OCI-LY7 (cell line): ENCODE measurements around the gene HP1BP3. TPM values are rescaled to one million over a fixed set of nuclear protein-coding genes. Genes with fewer than 3 reads are reported as not detected.

Experiments
- BruUV-seq: library from RNA; stranded (reverse); fragments of 400-500 nt; replicated peaks from 2 replicates; lab custom pipeline; 2021; lab: Mats Ljungman, UMichigan
- CTCF ChIA-PET: fragments of 300-600 bp; sonication (Branson Sonifier 250); formaldehyde crosslinking; loops from one replicate; lab custom pipeline; 2022; ENCODE audit warnings: antibody characterized with exemption; ENCODE audit not compliant: unreplicated experiment; lab: Charles Lee
- POLR2A ChIA-PET: fragments of 300-600 bp; sonication (Branson Sonifier 250); formaldehyde crosslinking; loops from one replicate; lab custom pipeline; 2022; ENCODE audit warnings: antibody characterized with exemption; lab: Charles Lee
- DNase-seq: peaks from one replicate; pipeline ENCODE4 v3.0.0-alpha.2; 2015; ENCODE audit warnings: low spot score
- H2AFZ ChIP-seq: fragments of 200-600 bp; sonication (generic), shearing (Covaris generic); 2 replicates; pipeline ENCODE4 v1.6.1; 2014; ENCODE audit warnings: mild to moderate bottlenecking, antibody characterized with exemption, low read length, moderate library complexity
- H3K27ac ChIP-seq: fragments of 200-600 bp; sonication (generic); 2 replicates; pipeline ENCODE4 v1.5.1; 2014; ENCODE audit warnings: mixed run types, low read depth, mild to moderate bottlenecking, moderate library complexity, low read length, inconsistent platforms; ENCODE audit not compliant: poor library complexity, severe bottlenecking
- H3K36me3 ChIP-seq: fragments of 200-600 bp; sonication (generic); 2 replicates; pipeline ENCODE4 v1.6.1; 2014; ENCODE audit warnings: mild to moderate bottlenecking, antibody characterized with exemption, low read length, moderate library complexity, mixed read lengths; ENCODE audit not compliant: insufficient read depth
- H3K4me1 ChIP-seq: fragments of 200-600 bp; sonication (generic); 2 replicates; pipeline ENCODE4 v1.5.1; 2014; ENCODE audit warnings: mild to moderate bottlenecking, low read length; ENCODE audit not compliant: insufficient read depth, poor library complexity, severe bottlenecking
- H3K4me2 ChIP-seq: fragments of 200-600 bp; sonication (generic); 2 replicates; pipeline ENCODE4 v1.6.1; 2014; ENCODE audit warnings: mild to moderate bottlenecking, low read length
- H3K4me3 ChIP-seq: fragments of 200-600 bp; sonication (generic); 2 replicates; pipeline ENCODE4 v1.5.1; 2014; ENCODE audit warnings: mild to moderate bottlenecking, low read depth, low read length; ENCODE audit not compliant: poor library complexity, severe bottlenecking
- H3K79me2 ChIP-seq: fragments of 200-600 bp; sonication (generic); 2 replicates; pipeline ENCODE4 v1.6.1; 2016; ENCODE audit warnings: low read depth, mild to moderate bottlenecking, low read length, moderate library complexity, mixed read lengths; ENCODE audit not compliant: insufficient read depth
- H3K9me2 ChIP-seq: fragments of 200-600 bp; sonication (generic); 2 replicates; pipeline ENCODE4 v1.6.1; 2016; ENCODE audit warnings: mild to moderate bottlenecking, low read length, mixed read lengths; ENCODE audit not compliant: insufficient read depth
- H3K9me3 ChIP-seq: fragments of 200-600 bp; sonication (generic); 2 replicates; pipeline ENCODE4 v1.6.1; 2014; ENCODE audit warnings: mild to moderate bottlenecking, mixed run types, low read length, mixed read lengths
- H4K20me1 ChIP-seq: fragments of 200-600 bp; sonication (generic); 2 replicates; pipeline ENCODE4 v1.6.1; 2014; ENCODE audit warnings: mild to moderate bottlenecking, antibody characterized with exemption, low read length, moderate library complexity, mixed read lengths; ENCODE audit not compliant: insufficient read depth
- CTCF ChIP-seq: fragments of 200-600 bp; sonication (generic); conservative IDR thresholded peaks from 2 replicates; pipeline ENCODE4 v1.5.1; 2014; ENCODE audit warnings: mild to moderate bottlenecking, antibody characterized with exemption, low read length, moderate library complexity, mixed read lengths
- EZH2phosphoT487 ChIP-seq: fragments of 200-600 bp; sonication (generic); IDR thresholded peaks from 2 replicates; pipeline ENCODE4 v1.6.1; 2018; ENCODE audit warnings: low read depth, borderline replicate concordance, mild to moderate bottlenecking, mixed run types, antibody characterized with exemption, low read length, moderate library complexity, mixed read lengths
- intact Hi-C: fragments of 100-400 bp; cut with micrococcal nuclease; formaldehyde crosslinking; loops from one replicate; pipeline ENCODE4 v1.10.0; 2022; ENCODE audit not compliant: unreplicated experiment
- total RNA-seq, 2 experiments: library from RNA; depleted of rRNA in 1 of 2; stranded (reverse); fragments of >200 nt in 1 of 2; shearing (Covaris generic) in 1 of 2; gene quantifications; 2 replicates each; pipeline ENCODE4 v1.2.3, GENCODE V29; 2014 to 2022

HP1BP3 gene
- total RNA-seq, 2 experiments from 2014 or later, result 288 to 295 TPM

GRCh38 chr1:20740781-20741180 lies 46.3 kb downstream of the HP1BP3 start:
- H3K36me3 ChIP-seq, result peaks cover 86% of the 10 kb centered on the region

GRCh38 chr1:20739225-20739624 lies 47.9 kb downstream of the HP1BP3 start:
- ChIA-PET POLR2A (no interaction called here), CTCF (no interaction called here)
- Histone ChIP-seq H3K79me2 (no peaks in the 10 kb centered on the region), H3K36me3 (peaks cover 70% of the 10 kb centered on the region), H3K4me3 (no peak overlapping the region), H3K9me2 (no peaks in the 10 kb centered on the region), H3K4me1 (no peaks in the 10 kb centered on the region), H3K4me2 (no peak overlapping the region), H3K27ac (no peak overlapping the region), H2AFZ (no peak overlapping the region), H3K9me3 (no peaks in the 10 kb centered on the region), H4K20me1 (no peaks in the 10 kb centered on the region)
- intact Hi-C loops, result no loop called here
- TF ChIP-seq CTCF (no peak), EZH2phosphoT487 (no peak)
- no TSS peak for BruUV-seq
- no peak for DNase-seq

More at GRCh38 chr1:20740781-20741180, 46.3 kb downstream of the HP1BP3 start:
- POLR2A ChIA-PET, result no interaction called here
- Histone ChIP-seq H4K20me1 (no peaks in the 10 kb centered on the region), H3K4me2 (no peak overlapping the region), H3K9me3 (no peaks in the 10 kb centered on the region), H3K9me2 (no peaks in the 10 kb centered on the region), H2AFZ (no peak overlapping the region), H3K4me3 (no peak overlapping the region), H3K4me1 (no peaks in the 10 kb centered on the region), H3K79me2 (no peaks in the 10 kb centered on the region), H3K27ac (no peak overlapping the region)
- TF ChIP-seq EZH2phosphoT487 (no peak), CTCF (no peak)
- no TSS peak for BruUV-seq
- intact Hi-C loops, result no loop called here
- DNase-seq, result no peak
- CTCF ChIA-PET, result no interaction called here

- no peaks in the 10 kb centered on the region for H3K9me2 ChIP-seq
- H3K4me3 ChIP-seq, result no peak overlapping the region
- ChIA-PET CTCF (no interaction called here), POLR2A (interaction anchor here (0.6 kb wide), 1 partner anchor 228 kb away, joined by 3 read pairs; no protein-coding TSS in a partner anchor)
- H3K36me3 ChIP-seq, result peaks cover 36% of the 10 kb centered on the region
- no peaks in the 10 kb centered on the region for H3K79me2 ChIP-seq
- no peak overlapping the region for H2AFZ ChIP-seq
- H4K20me1 ChIP-seq, result no peaks in the 10 kb centered on the region
- no peak overlapping the region for H3K4me2 ChIP-seq
- H3K4me1 ChIP-seq, result peaks cover 14% of the 10 kb centered on the region
- intact Hi-C loops, result no loop called here
- H3K9me3 ChIP-seq, result no peaks in the 10 kb centered on the region
- TF ChIP-seq EZH2phosphoT487 (no peak), CTCF (no peak)
- no peak for DNase-seq
- no peak overlapping the region for H3K27ac ChIP-seq
- no TSS peak for BruUV-seq
Observed at GRCh38 chr1:20735581-20736111, 51.5 kb downstream of the HP1BP3 start.
